22Rv1 (cell line): ENCODE measurements around the gene CA10.

Experiments used
- CTCF ChIP-seq: fragments of 450-650 bp; IDR thresholded peaks from 2 replicates; pipeline ENCODE4 v1.5.1; 2017; ENCODE audit warnings: mild to moderate bottlenecking
- ZFX ChIP-seq: fragments of 450-650 bp; IDR thresholded peaks from 2 replicates; pipeline ENCODE4 v1.6.1; 2017; ENCODE audit warnings: antibody characterized with exemption, borderline replicate concordance

- no peak for TF ChIP-seq CTCF
- TF ChIP-seq ZFX = no peak
These were observed 497.1 kb downstream of the CA10 start for GRCh38 chr17:51661403-51661802.
